ENCODE results near the gene ZNF502. TPM values are rescaled to one million over a fixed set of nuclear protein-coding genes. Genes with fewer than 3 reads are reported as not detected.

The ZNF502 gene
- total RNA-seq, 1 experiment from 2014 or later: 3.6 TPM

DNA sequence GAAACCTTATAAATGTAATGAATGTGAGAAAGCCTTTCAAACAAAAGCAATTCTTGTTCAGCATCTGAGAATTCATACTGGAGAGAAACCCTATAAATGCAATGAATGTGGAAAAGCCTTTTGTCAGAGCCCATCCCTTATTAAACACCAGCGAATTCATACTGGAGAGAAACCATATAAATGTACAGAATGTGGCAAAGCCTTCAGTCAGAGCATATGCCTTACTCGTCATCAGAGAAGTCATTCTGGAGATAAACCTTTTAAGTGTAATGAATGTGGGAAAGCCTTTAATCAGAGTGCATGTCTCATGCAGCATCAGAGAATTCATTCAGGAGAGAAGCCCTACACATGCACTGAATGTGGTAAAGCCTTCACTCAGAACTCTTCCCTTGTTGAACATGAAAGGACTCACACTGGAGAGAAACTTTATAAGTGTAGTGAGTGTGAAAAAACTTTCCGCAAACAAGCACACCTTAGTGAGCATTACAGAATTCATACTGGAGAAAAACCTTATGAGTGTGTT is 22.2 kb downstream of the ZNF502 start:
- 0 out of 2 replicates have a peak, but pooled peaks cover 2% of the 10 kb centered on the region for H3K27me3 Mint-ChIP-seq (ENCODE audit: low read depth)
- ChIA-PET CTCF (no interaction called here), POLR2A (no interaction called here)
- peaks cover 82% of the 10 kb centered on the region for H3K9me3 Mint-ChIP-seq
- DNase-seq (ENCODE audit: low spot score): no peak
- ATAC-seq: no peak
- no peak for TF ChIP-seq ZNF396 (CRISPR knock-in tag; IDR thresholded peaks at IDR 0.05; ENCODE audit: borderline replicate concordance)
- TF ChIP-seq, protein P1, sequence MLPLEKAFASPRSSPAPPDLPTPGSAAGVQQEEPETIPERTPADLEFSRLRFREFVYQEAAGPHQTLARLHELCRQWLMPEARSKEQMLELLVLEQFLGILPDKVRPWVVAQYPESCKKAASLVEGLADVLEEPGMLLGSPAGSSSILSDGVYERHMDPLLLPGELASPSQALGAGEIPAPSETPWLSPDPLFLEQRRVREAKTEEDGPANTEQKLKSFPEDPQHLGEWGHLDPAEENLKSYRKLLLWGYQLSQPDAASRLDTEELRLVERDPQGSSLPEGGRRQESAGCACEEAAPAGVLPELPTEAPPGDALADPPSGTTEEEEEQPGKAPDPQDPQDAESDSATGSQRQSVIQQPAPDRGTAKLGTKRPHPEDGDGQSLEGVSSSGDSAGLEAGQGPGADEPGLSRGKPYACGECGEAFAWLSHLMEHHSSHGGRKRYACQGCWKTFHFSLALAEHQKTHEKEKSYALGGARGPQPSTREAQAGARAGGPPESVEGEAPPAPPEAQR (CRISPR knock-in tag; IDR thresholded peaks at IDR 0.05): no peak
- TF ChIP-seq, protein P2, sequence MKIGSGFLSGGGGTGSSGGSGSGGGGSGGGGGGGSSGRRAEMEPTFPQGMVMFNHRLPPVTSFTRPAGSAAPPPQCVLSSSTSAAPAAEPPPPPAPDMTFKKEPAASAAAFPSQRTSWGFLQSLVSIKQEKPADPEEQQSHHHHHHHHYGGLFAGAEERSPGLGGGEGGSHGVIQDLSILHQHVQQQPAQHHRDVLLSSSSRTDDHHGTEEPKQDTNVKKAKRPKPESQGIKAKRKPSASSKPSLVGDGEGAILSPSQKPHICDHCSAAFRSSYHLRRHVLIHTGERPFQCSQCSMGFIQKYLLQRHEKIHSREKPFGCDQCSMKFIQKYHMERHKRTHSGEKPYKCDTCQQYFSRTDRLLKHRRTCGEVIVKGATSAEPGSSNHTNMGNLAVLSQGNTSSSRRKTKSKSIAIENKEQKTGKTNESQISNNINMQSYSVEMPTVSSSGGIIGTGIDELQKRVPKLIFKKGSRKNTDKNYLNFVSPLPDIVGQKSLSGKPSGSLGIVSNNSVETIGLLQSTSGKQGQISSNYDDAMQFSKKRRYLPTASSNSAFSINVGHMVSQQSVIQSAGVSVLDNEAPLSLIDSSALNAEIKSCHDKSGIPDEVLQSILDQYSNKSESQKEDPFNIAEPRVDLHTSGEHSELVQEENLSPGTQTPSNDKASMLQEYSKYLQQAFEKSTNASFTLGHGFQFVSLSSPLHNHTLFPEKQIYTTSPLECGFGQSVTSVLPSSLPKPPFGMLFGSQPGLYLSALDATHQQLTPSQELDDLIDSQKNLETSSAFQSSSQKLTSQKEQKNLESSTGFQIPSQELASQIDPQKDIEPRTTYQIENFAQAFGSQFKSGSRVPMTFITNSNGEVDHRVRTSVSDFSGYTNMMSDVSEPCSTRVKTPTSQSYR (CRISPR knock-in tag; IDR thresholded peaks at IDR 0.05): no peak
- no peak for TF ChIP-seq SMAD4 (CRISPR knock-in tag; IDR thresholded peaks at IDR 0.05)
- TF ChIP-seq ZNF416 (CRISPR knock-in tag; IDR thresholded peaks at IDR 0.05): no peak
- no peak for TF ChIP-seq FOXJ3 (CRISPR knock-in tag; IDR thresholded peaks at IDR 0.05; ENCODE audit: borderline replicate concordance)
- TF ChIP-seq, protein P3, sequence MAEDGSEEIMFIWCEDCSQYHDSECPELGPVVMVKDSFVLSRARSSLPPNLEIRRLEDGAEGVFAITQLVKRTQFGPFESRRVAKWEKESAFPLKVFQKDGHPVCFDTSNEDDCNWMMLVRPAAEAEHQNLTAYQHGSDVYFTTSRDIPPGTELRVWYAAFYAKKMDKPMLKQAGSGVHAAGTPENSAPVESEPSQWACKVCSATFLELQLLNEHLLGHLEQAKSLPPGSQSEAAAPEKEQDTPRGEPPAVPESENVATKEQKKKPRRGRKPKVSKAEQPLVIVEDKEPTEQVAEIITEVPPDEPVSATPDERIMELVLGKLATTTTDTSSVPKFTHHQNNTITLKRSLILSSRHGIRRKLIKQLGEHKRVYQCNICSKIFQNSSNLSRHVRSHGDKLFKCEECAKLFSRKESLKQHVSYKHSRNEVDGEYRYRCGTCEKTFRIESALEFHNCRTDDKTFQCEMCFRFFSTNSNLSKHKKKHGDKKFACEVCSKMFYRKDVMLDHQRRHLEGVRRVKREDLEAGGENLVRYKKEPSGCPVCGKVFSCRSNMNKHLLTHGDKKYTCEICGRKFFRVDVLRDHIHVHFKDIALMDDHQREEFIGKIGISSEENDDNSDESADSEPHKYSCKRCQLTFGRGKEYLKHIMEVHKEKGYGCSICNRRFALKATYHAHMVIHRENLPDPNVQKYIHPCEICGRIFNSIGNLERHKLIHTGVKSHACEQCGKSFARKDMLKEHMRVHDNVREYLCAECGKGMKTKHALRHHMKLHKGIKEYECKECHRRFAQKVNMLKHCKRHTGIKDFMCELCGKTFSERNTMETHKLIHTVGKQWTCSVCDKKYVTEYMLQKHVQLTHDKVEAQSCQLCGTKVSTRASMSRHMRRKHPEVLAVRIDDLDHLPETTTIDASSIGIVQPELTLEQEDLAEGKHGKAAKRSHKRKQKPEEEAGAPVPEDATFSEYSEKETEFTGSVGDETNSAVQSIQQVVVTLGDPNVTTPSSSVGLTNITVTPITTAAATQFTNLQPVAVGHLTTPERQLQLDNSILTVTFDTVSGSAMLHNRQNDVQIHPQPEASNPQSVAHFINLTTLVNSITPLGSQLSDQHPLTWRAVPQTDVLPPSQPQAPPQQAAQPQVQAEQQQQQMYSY (CRISPR knock-in tag; IDR thresholded peaks at IDR 0.05): no peak
- TF ChIP-seq, protein P4, sequence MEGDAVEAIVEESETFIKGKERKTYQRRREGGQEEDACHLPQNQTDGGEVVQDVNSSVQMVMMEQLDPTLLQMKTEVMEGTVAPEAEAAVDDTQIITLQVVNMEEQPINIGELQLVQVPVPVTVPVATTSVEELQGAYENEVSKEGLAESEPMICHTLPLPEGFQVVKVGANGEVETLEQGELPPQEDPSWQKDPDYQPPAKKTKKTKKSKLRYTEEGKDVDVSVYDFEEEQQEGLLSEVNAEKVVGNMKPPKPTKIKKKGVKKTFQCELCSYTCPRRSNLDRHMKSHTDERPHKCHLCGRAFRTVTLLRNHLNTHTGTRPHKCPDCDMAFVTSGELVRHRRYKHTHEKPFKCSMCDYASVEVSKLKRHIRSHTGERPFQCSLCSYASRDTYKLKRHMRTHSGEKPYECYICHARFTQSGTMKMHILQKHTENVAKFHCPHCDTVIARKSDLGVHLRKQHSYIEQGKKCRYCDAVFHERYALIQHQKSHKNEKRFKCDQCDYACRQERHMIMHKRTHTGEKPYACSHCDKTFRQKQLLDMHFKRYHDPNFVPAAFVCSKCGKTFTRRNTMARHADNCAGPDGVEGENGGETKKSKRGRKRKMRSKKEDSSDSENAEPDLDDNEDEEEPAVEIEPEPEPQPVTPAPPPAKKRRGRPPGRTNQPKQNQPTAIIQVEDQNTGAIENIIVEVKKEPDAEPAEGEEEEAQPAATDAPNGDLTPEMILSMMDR (IDR thresholded peaks at IDR 0.05): no peak
- no peak for TF ChIP-seq GABPB1 (CRISPR knock-in tag; IDR thresholded peaks at IDR 0.05)
- TF ChIP-seq ZNF263 (CRISPR knock-in tag; IDR thresholded peaks at IDR 0.05; ENCODE audit: low read depth): no peak
- TF ChIP-seq, protein P5, sequence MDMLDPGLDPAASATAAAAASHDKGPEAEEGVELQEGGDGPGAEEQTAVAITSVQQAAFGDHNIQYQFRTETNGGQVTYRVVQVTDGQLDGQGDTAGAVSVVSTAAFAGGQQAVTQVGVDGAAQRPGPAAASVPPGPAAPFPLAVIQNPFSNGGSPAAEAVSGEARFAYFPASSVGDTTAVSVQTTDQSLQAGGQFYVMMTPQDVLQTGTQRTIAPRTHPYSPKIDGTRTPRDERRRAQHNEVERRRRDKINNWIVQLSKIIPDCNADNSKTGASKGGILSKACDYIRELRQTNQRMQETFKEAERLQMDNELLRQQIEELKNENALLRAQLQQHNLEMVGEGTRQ (CRISPR knock-in tag; IDR thresholded peaks at IDR 0.05): no peak
- no peak overlapping the region for H3K4me3 Mint-ChIP-seq
- H3K36me3 Mint-ChIP-seq: peaks cover 78% of the 10 kb centered on the region
- peaks cover 5% of the 10 kb centered on the region for H3K4me1 Mint-ChIP-seq
- no peak overlapping the region for H3K27ac Mint-ChIP-seq

DNA sequence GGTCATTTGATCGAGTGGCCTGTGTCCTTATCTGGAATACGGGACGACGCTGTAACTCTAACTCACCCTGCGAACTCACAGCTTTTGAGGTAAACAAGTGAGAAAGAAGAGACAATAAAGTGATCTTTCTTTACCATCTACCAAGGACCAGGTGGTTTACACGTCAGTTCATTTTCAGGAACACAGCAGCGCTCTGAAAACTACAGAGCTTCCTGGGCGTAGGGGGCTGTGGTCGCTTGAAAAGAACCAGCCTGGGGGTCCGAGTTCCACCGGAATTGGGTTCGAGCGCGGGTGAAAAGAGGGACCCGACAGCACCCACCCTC is 48.6 kb downstream of the ZNF502 start:
- POLR2A ChIA-PET: interaction anchor here (0.7 to 1.8 kb wide), 6 partner anchors 32 to 871 kb away, joined by 3 to 10 read pairs (median 6); partner anchors contain the start of genes EXOSC7, ZDHHC3, ZNF501 and ZNF660
- H3K27ac Mint-ChIP-seq: peak overlapping the region; percentile 95
- ATAC-seq (no peak; the same call in 1 of the 2 replicates), DNase-seq (ENCODE audit: low spot score) (no peak)
- peaks cover 27% of the 10 kb centered on the region for H3K9me3 Mint-ChIP-seq
- peak overlapping the region; percentile 90 for H3K4me3 Mint-ChIP-seq
- no peaks in the 10 kb centered on the region; the same call in 1 of the 2 replicates for H3K27me3 Mint-ChIP-seq (ENCODE audit: low read depth)
- peaks cover 51% of the 10 kb centered on the region for H3K36me3 Mint-ChIP-seq
- CTCF ChIA-PET: interaction anchor here (2.0 kb wide), 1 partner anchor 100 kb away, joined by 6 read pairs; no protein-coding TSS in a partner anchor
- TF ChIP-seq TEAD1 (CRISPR knock-in tag; IDR thresholded peaks at IDR 0.05): no peak
- no peak for TF ChIP-seq RELA (CRISPR knock-in tag; IDR thresholded peaks at IDR 0.05; ENCODE audit: borderline replicate concordance)
- TF ChIP-seq, protein P6, sequence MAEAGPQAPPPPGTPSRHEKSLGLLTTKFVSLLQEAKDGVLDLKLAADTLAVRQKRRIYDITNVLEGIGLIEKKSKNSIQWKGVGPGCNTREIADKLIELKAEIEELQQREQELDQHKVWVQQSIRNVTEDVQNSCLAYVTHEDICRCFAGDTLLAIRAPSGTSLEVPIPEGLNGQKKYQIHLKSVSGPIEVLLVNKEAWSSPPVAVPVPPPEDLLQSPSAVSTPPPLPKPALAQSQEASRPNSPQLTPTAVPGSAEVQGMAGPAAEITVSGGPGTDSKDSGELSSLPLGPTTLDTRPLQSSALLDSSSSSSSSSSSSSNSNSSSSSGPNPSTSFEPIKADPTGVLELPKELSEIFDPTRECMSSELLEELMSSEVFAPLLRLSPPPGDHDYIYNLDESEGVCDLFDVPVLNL (CRISPR knock-in tag; IDR thresholded peaks at IDR 0.05; ENCODE audit: borderline replicate concordance, low read depth): no peak
- no peak for TF ChIP-seq IRF2 (CRISPR knock-in tag; IDR thresholded peaks at IDR 0.05; ENCODE audit: borderline replicate concordance, low read depth)
- no peak for TF ChIP-seq EMX1 (CRISPR knock-in tag; IDR thresholded peaks at IDR 0.05)
- no peak for TF ChIP-seq ZNF263 (CRISPR knock-in tag; IDR thresholded peaks at IDR 0.05; ENCODE audit: low read depth)
- peaks cover 16% of the 10 kb centered on the region for H3K4me1 Mint-ChIP-seq

Measured in WTC11 (cell line).